H1 (cell line): ENCODE data around the gene RNU6-8. TPM values are rescaled to one million over a fixed set of nuclear protein-coding genes. Genes with fewer than 3 reads are reported as not detected.

ENCODE experiments used
- CTCF ChIA-PET: fragments of 300-600 bp; sonication (Branson Sonifier 250); formaldehyde crosslinking; loops from one replicate; lab custom pipeline; 2021; ENCODE audit not compliant: partially characterized antibody; lab: Charles Lee
- POLR2A ChIA-PET: fragments of 300-600 bp; sonication (Branson Sonifier 250); formaldehyde crosslinking; loops from one replicate; lab custom pipeline; 2021; ENCODE audit warnings: inconsistent platforms; ENCODE audit not compliant: partially characterized antibody; lab: Charles Lee
- DNase-seq, 2 experiments: peaks; one replicate each; pipeline versions ENCODE4 v3.0.0 to v3.0.0-alpha.2; 2010 to 2022; ENCODE audit warnings: low spot score in 2 of 2, low read depth in 1 of 2, mixed read lengths in 1 of 2
- FAIRE-seq: peaks from 2 replicates; lab custom pipeline; 2011; peaks lifted over from hg19 to GRCh38; lab: Jason Lieb, UNC
- H2AFZ ChIP-seq: 2 replicates; pipeline ENCODE4 v1.8.1; 2012; ENCODE audit warnings: low read length, inconsistent platforms
- H2AK5ac ChIP-seq: 2 replicates; pipeline ENCODE4 v1.6.1; 2013; ENCODE audit warnings: low read depth, low read length
- H2BK120ac ChIP-seq: replicated peaks from 2 replicates; pipeline ENCODE3; 2013; ENCODE audit warnings: low read depth, low read length, inconsistent platforms
- H2BK12ac ChIP-seq: 2 replicates; pipeline ENCODE4 v1.6.1; 2013; ENCODE audit warnings: low read depth, low read length
- H2BK15ac ChIP-seq: 2 replicates; pipeline ENCODE4 v1.6.1; 2013; ENCODE audit warnings: low read length
- H2BK20ac ChIP-seq: 2 replicates; pipeline ENCODE4 v1.6.1; 2013; ENCODE audit warnings: low read length
- H2BK5ac ChIP-seq: 2 replicates; pipeline ENCODE4 v1.6.1; 2013; ENCODE audit warnings: low read depth, low read length
- H3K14ac ChIP-seq: 2 replicates; pipeline ENCODE4 v1.6.1; 2013; ENCODE audit warnings: inconsistent platforms; ENCODE audit not compliant: insufficient read length
- H3K18ac ChIP-seq: 2 replicates; pipeline ENCODE4 v1.6.1; 2013; ENCODE audit warnings: low read length; ENCODE audit errors: extremely low read depth
- H3K23ac ChIP-seq: 2 replicates; pipeline ENCODE4 v1.6.1; 2013; ENCODE audit warnings: inconsistent platforms; ENCODE audit not compliant: insufficient read length
- H3K23me2 ChIP-seq: 2 replicates; pipeline ENCODE4 v1.6.1; 2013; ENCODE audit warnings: low read depth, low read length
- H3K27ac ChIP-seq: 2 replicates; pipeline ENCODE4 v1.6.1; 2011; ENCODE audit warnings: low read depth, low read length, inconsistent platforms
- H3K27me3 ChIP-seq, 4 experiments: replicated peaks in 1 of 4; 1 replicate in 1 of 4; 2 replicates in 3 of 4; pipeline versions ENCODE4 v1.6.1 to v1.8.1; 2011 to 2013; ENCODE audit warnings: low read length in 3 of 4, mild to moderate bottlenecking in 3 of 4, inconsistent platforms in 2 of 4, mixed read lengths in 2 of 4, moderate library complexity in 1 of 4; ENCODE audit not compliant: control insufficient read depth in 3 of 4, insufficient read depth in 3 of 4; ENCODE audit errors: extremely low read depth in 1 of 4
- H3K36me3 ChIP-seq, 4 experiments: 2 replicates each; pipeline versions ENCODE4 v1.6.1 to v1.8.1; 2011 to 2013; ENCODE audit warnings: mild to moderate bottlenecking in 4 of 4, low read length in 3 of 4, moderate library complexity in 2 of 4, control low read depth in 1 of 4, inconsistent platforms in 1 of 4; ENCODE audit not compliant: insufficient read depth in 4 of 4, control insufficient read depth in 2 of 4
- H3K4ac ChIP-seq: replicated peaks from 2 replicates; pipeline ENCODE3; 2013; ENCODE audit warnings: low read length, low read depth, mixed read lengths, inconsistent platforms; ENCODE audit not compliant: insufficient read length
- H3K4me1 ChIP-seq, 4 experiments: replicated peaks in 1 of 4; 1 replicate in 1 of 4; 2 replicates in 3 of 4; pipeline versions ENCODE4 v1.6.1 to v1.8.1; 2011 to 2013; ENCODE audit warnings: low read length in 3 of 4, inconsistent platforms in 2 of 4, mixed read lengths in 1 of 4; ENCODE audit not compliant: insufficient read depth in 4 of 4, control insufficient read depth in 3 of 4
- H3K4me2 ChIP-seq, 2 experiments: 2 replicates each; pipeline versions ENCODE4 v1.6.1 to v1.8.1; 2011 to 2013; ENCODE audit warnings: low read depth in 2 of 2, low read length in 2 of 2, control low read depth in 1 of 2, inconsistent platforms in 1 of 2, mild to moderate bottlenecking in 1 of 2; ENCODE audit not compliant: insufficient read depth in 1 of 2
- H3K4me3 ChIP-seq, 4 experiments: fragments of 200-600, 300-600 bp in 1 of 4; sonication (generic), shearing (Covaris generic), sonication (Bioruptor Twin) in 1 of 4; 2 replicates each; pipeline versions ENCODE4 v1.5.1 to v1.8.1; 2011 to 2016; ENCODE audit warnings: low read length in 4 of 4, low read depth in 3 of 4, control low read depth in 2 of 4, inconsistent platforms in 2 of 4, mild to moderate bottlenecking in 2 of 4, mixed read lengths in 1 of 4, moderate library complexity in 1 of 4; ENCODE audit not compliant: insufficient read depth in 2 of 4; ENCODE audit errors: extremely low read depth in 1 of 4
- H3K56ac ChIP-seq: replicated peaks from 2 replicates; pipeline ENCODE3; 2013; ENCODE audit warnings: low read depth, mild to moderate bottlenecking, mixed read lengths, low read length, inconsistent platforms; ENCODE audit not compliant: insufficient read length
- H3K79me1 ChIP-seq: 2 replicates; pipeline ENCODE4 v1.6.1; 2013; ENCODE audit warnings: low read depth, low read length, control low read depth
- H3K79me2 ChIP-seq, 2 experiments: 2 replicates each; pipeline versions ENCODE4 v1.6.1 to v1.8.1; 2012 to 2013; ENCODE audit warnings: low read length in 2 of 2, mild to moderate bottlenecking in 2 of 2, inconsistent platforms in 1 of 2; ENCODE audit not compliant: insufficient read depth in 2 of 2, control insufficient read depth in 1 of 2
- H3K9ac ChIP-seq, 4 experiments: replicated peaks in 1 of 4; 1 replicate in 1 of 4; 2 replicates in 3 of 4; pipeline versions ENCODE4 v1.6.1 to v1.8.1; 2011 to 2013; ENCODE audit warnings: low read depth in 3 of 4, low read length in 3 of 4, control low read depth in 2 of 4, mild to moderate bottlenecking in 2 of 4, moderate library complexity in 2 of 4, inconsistent platforms in 1 of 4; ENCODE audit errors: extremely low read depth in 1 of 4
- H3K9me3 ChIP-seq, 2 experiments: 2 replicates each; pipeline versions ENCODE4 v1.6.1 to v1.8.1; 2012 to 2013; ENCODE audit warnings: mild to moderate bottlenecking in 2 of 2, moderate library complexity in 2 of 2, control low read depth in 1 of 2, inconsistent platforms in 1 of 2, low read depth in 1 of 2, low read length in 1 of 2, mixed read lengths in 1 of 2; ENCODE audit not compliant: insufficient read depth in 2 of 2
- H4K20me1 ChIP-seq, 2 experiments: replicated peaks in 1 of 2; 2 replicates each; pipeline versions ENCODE3 to v1.8.1; 2011 to 2013; ENCODE audit warnings: inconsistent platforms in 2 of 2, low read length in 2 of 2, mild to moderate bottlenecking in 1 of 2; ENCODE audit not compliant: insufficient read depth in 2 of 2, control insufficient read depth in 1 of 2
- H4K5ac ChIP-seq: 2 replicates; pipeline ENCODE4 v1.6.1; 2013; ENCODE audit warnings: low read length, low read depth, mixed read lengths, inconsistent platforms; ENCODE audit not compliant: insufficient read length
- H4K8ac ChIP-seq: 2 replicates; pipeline ENCODE4 v1.8.0; 2013; ENCODE audit warnings: mild to moderate bottlenecking, moderate library complexity, low read length, inconsistent platforms; ENCODE audit not compliant: insufficient read depth; ENCODE audit errors: extremely low read depth
- H4K91ac ChIP-seq: replicated peaks from 2 replicates; pipeline ENCODE3; 2013; ENCODE audit warnings: low read length, mixed read lengths, inconsistent platforms; ENCODE audit not compliant: insufficient read length
- CHD2 ChIP-seq: IDR thresholded peaks from 2 replicates; pipeline ENCODE4 v1.6.1; 2012; ENCODE audit warnings: low read length, improper control_type of control experiment
- HDAC2 ChIP-seq, 2 experiments: fragments of 300-600 bp in 1 of 2; sonication (generic) in 1 of 2; IDR thresholded peaks; 2 replicates each; pipeline ENCODE4 v1.6.1; 2011 to 2012; ENCODE audit warnings: low read depth in 2 of 2, low read length in 2 of 2, mild to moderate bottlenecking in 2 of 2, moderate library complexity in 2 of 2, borderline replicate concordance in 1 of 2, inconsistent platforms in 1 of 2
- JUN ChIP-seq: IDR thresholded peaks from 2 replicates; pipeline ENCODE4 v1.6.1; 2011; ENCODE audit warnings: low read depth, mild to moderate bottlenecking, improper control_type of control experiment, low read length
- JUND ChIP-seq: IDR thresholded peaks from 2 replicates; pipeline ENCODE4 v1.6.1; 2011; ENCODE audit warnings: mild to moderate bottlenecking, improper control_type of control experiment, low read length
- KDM1A ChIP-seq: fragments of 200-600, 300-600 bp; sonication (generic); IDR thresholded peaks from 2 replicates; pipeline ENCODE4 v1.7.1; 2016; ENCODE audit warnings: mild to moderate bottlenecking, low read length, borderline replicate concordance
- KDM5A ChIP-seq: fragments of 200-600 bp; IDR thresholded peaks from 2 replicates; pipeline ENCODE4 v1.7.1; 2012; ENCODE audit warnings: mild to moderate bottlenecking, low read length, inconsistent platforms, mixed read lengths
- MAFK ChIP-seq: IDR thresholded peaks from 2 replicates; pipeline ENCODE4 v1.6.1; 2012; ENCODE audit warnings: low read depth, mild to moderate bottlenecking, improper control_type of control experiment, low read length
- NRF1 ChIP-seq: IDR thresholded peaks from 2 replicates; pipeline ENCODE4 v1.6.1; 2011; ENCODE audit warnings: mild to moderate bottlenecking, low read depth, low read length, improper control_type of control experiment
- POU5F1 ChIP-seq: IDR thresholded peaks from 2 replicates; pipeline ENCODE4 v1.6.1; 2011; ENCODE audit warnings: low read depth, mild to moderate bottlenecking, low read length, moderate library complexity
- RAD21 ChIP-seq, 2 experiments: IDR thresholded peaks in 1 of 2; conservative IDR thresholded peaks in 1 of 2; 2 replicates each; pipeline ENCODE4 v1.6.1; 2011; ENCODE audit warnings: low read depth in 2 of 2, low read length in 2 of 2, improper control_type of control experiment in 1 of 2, inconsistent platforms in 1 of 2, mild to moderate bottlenecking in 1 of 2, moderate library complexity in 1 of 2
- RFX5 ChIP-seq: IDR thresholded peaks from 2 replicates; pipeline ENCODE4 v1.6.1; 2011; ENCODE audit warnings: low read depth, low read length, improper control_type of control experiment, borderline replicate concordance
- WGBS, 2 experiments: shearing (Covaris generic) in 1 of 2; methylation state at CpG; one replicate each; pipeline versions ENCODE4 v1.1.6 to v1.1.7; 2013 to 2015; ENCODE audit warnings: low lambda C conversion rate in 2 of 2, mixed read lengths in 2 of 2, inconsistent platforms in 1 of 2, low coverage in 1 of 2, missing lambda C conversion rate in 1 of 2; ENCODE audit not compliant: insufficient replicate concordance in 2 of 2, insufficient coverage in 1 of 2, insufficient read length in 1 of 2; ENCODE audit errors: extremely low coverage in 1 of 2, missing lambda C conversion rate in 1 of 2; 5-methylcytosine and 5-hydroxymethylcytosine counted together
- polyA plus RNA-seq, 7 experiments: library from polyadenylated mRNA; depleted of rRNA in 3 of 7; stranded (reverse) in 5 of 7; unstranded in 2 of 7; fragments of >200 nt in 5 of 7; fragments of 200-250 nt in 2 of 7; gene quantifications; 1 replicate in 5 of 7; 2 replicates in 1 of 7; 4 replicates in 1 of 7; pipeline versions ENCODE4 v1.2.1 to v1.2.3, GENCODE V29; 2011 to 2013; ENCODE audit warnings: missing spikeins in 2 of 7, mixed read lengths in 2 of 7
- total RNA-seq: library from RNA; stranded (reverse); fragmentation: NEBNext Ultra II Directional; extraction: Animal tissue kit (Norgen Biotek cat#: 25700); gene quantifications from 2 replicates; pipeline ENCODE4 v1.2.1, GENCODE V29; 2021
- TF ChIP-seq, protein P1 (sequence below): IDR thresholded peaks from 2 replicates; pipeline ENCODE4 v1.6.1; 2012; ENCODE audit warnings: low read length, inconsistent platforms
- TF ChIP-seq, protein P2 (sequence below): IDR thresholded peaks from 2 replicates; pipeline ENCODE4 v1.6.1; 2012; ENCODE audit warnings: inconsistent platforms

Gene RNU6-8
- total and polyA plus RNA-seq, 2 of the 8 experiments (the other 6 are each of a cell fraction or from before 2014, with no cell fraction given) = not detected

DNA sequence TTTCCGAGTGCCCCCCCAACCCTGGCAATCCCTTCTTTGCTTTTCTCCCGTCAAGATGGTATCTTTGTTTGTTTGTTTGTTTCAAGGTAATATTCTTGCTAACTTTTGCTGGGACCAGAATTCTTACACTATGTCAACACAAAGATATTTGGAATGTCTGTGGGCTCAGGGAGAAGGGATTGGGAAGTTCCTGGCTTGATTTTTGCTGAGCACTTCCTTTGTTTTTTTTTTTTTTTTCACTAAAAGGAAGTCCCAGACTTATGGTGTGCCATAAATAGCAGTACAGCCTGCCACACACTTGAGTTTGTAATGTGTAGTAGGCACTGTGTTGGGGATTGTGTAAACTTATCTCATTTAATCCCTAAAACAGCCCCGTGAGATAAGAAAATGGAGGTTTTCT is 12.4 kb downstream of the RNU6-8 start:
- WGBS, 2 experiments = 97% methylated on average over 3 of the region's 3 CpGs; no CpG with 5 or more reads in 1 of the 2 experiments
- ChIA-PET POLR2A (no interaction called here), CTCF (no interaction called here)
- no peak overlapping the region for H3K9ac ChIP-seq
- H2AK5ac ChIP-seq = no peak overlapping the region
- no peaks in the 10 kb centered on the region for H3K79me2 ChIP-seq
- no peak overlapping the region for H3K23ac ChIP-seq
- no peak overlapping the region for H4K8ac ChIP-seq
- no peak overlapping the region for H3K4ac ChIP-seq
- H2AFZ ChIP-seq = no peak overlapping the region
- no peak for FAIRE-seq
- no peaks in the 10 kb centered on the region for H3K9me3 ChIP-seq
- H3K23me2 ChIP-seq = no peaks in the 10 kb centered on the region
- no peak overlapping the region for H3K27ac ChIP-seq
- no peaks in the 10 kb centered on the region for H3K27me3 ChIP-seq
- H2BK20ac ChIP-seq = no peak overlapping the region
- no peak overlapping the region for H3K18ac ChIP-seq
- H4K20me1 ChIP-seq = no peaks in the 10 kb centered on the region
- no peak for DNase-seq
- H3K56ac ChIP-seq = no peak overlapping the region
- H4K91ac ChIP-seq = no peak overlapping the region
- H2BK12ac ChIP-seq = no peak overlapping the region
- H2BK120ac ChIP-seq = no peak overlapping the region
- no peak overlapping the region for H3K14ac ChIP-seq
- no peak overlapping the region for H3K4me3 ChIP-seq
- no peak overlapping the region for H4K5ac ChIP-seq
- no peaks in the 10 kb centered on the region for H3K36me3 ChIP-seq
- no peak overlapping the region for H2BK5ac ChIP-seq
- H3K4me2 ChIP-seq = no peak overlapping the region
- H3K79me1 ChIP-seq = no peaks in the 10 kb centered on the region
- H2BK15ac ChIP-seq = no peak overlapping the region
- no peaks in the 10 kb centered on the region for H3K4me1 ChIP-seq
- no peak for TF ChIP-seq CHD2
- TF ChIP-seq, protein P1, sequence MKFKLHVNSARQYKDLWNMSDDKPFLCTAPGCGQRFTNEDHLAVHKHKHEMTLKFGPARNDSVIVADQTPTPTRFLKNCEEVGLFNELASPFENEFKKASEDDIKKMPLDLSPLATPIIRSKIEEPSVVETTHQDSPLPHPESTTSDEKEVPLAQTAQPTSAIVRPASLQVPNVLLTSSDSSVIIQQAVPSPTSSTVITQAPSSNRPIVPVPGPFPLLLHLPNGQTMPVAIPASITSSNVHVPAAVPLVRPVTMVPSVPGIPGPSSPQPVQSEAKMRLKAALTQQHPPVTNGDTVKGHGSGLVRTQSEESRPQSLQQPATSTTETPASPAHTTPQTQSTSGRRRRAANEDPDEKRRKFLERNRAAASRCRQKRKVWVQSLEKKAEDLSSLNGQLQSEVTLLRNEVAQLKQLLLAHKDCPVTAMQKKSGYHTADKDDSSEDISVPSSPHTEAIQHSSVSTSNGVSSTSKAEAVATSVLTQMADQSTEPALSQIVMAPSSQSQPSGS = no peak
- TF ChIP-seq, protein P2, sequence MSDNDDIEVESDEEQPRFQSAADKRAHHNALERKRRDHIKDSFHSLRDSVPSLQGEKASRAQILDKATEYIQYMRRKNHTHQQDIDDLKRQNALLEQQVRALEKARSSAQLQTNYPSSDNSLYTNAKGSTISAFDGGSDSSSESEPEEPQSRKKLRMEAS = no peak
- TF ChIP-seq HDAC2 (IDR thresholded peaks at IDR 0.05; ENCODE audit: borderline replicate concordance in 1 of 2, low read depth in 2 of 2, low read length in 2 of 2) = no peak
- no peak for TF ChIP-seq JUND
- TF ChIP-seq MAFK = no peak
- TF ChIP-seq KDM1A = no peak
- TF ChIP-seq NRF1 = no peak
- no peak for TF ChIP-seq JUN
- TF ChIP-seq POU5F1 = no peak
- no peak for TF ChIP-seq RAD21 (IDR thresholded peaks at IDR 0.05 in 1 of 2, conservative IDR thresholded peaks at IDR 0.05 in 1 of 2; ENCODE audit: low read depth in 2 of 2, low read length in 2 of 2)
- no peak for TF ChIP-seq RFX5
- no peak for TF ChIP-seq KDM5A
